A673 (cell line): ENCODE results near the gene ENOX2.

Experiments
- CTCF ChIP-seq: fragments of 300-800, 200-600 bp; sonication (generic); conservative IDR thresholded peaks from 2 replicates; pipeline ENCODE4 v1.5.1; 2017; ENCODE audit warnings: low read depth, mild to moderate bottlenecking, antibody characterized with exemption, low read length, moderate library complexity, mixed read lengths
- EZH2 ChIP-seq: fragments of 200-600 bp; sonication (generic); IDR thresholded peaks from 2 replicates; pipeline ENCODE4 v1.6.1; 2017; ENCODE audit warnings: borderline replicate concordance, low read depth, mild to moderate bottlenecking, mixed read lengths, antibody characterized with exemption, low read length; ENCODE audit not compliant: poor library complexity, severe bottlenecking

DNA sequence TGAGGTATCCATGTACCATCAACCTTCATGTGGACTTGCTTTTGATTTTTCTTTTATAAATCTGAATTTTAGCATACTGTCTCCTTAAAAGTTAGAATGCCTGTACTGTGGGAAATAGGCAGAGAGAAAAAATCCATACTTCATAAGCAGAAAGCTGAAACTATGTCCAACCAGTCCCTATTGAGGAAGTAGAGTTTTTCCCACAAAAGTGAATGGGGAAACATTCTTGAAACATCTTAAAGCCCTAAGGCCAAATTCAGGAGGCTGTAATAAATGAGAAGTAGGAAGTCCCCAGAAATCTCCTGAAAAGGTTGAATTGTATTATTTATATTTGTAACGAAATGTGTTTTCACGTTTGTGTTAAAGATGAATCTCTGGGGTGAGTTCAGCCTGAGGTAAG, 56.3 kb downstream of the ENOX2 start:
- TF ChIP-seq CTCF: no peak
- no peak for TF ChIP-seq EZH2
